K562 (cell line): ENCODE measurements around the gene RNF223.

ENCODE experiments used
- CHD4 ChIP-seq: fragments of 200-600 bp; sonication (generic); IDR thresholded peaks from 3 replicates; pipeline ENCODE4 v1.6.1; 2012; ENCODE audit warnings: low read depth, mild to moderate bottlenecking, mixed read lengths, low read length, inconsistent platforms; ENCODE audit not compliant: insufficient read depth, insufficient replicate concordance, poor library complexity, severe bottlenecking
- CTCF ChIP-seq, 3 experiments: IDR thresholded peaks in 2 of 3; conservative IDR thresholded peaks in 1 of 3; 2 replicates each; pipeline ENCODE4 v1.5.1; 2011 to 2012; ENCODE audit warnings: low read length in 3 of 3, mild to moderate bottlenecking in 3 of 3, control low read depth in 2 of 3, improper control_type of control experiment in 1 of 3, inconsistent platforms in 1 of 3, low read depth in 1 of 3, mixed read lengths in 1 of 3, moderate library complexity in 1 of 3; ENCODE audit not compliant: insufficient read depth in 2 of 3
- EP300 ChIP-seq: IDR thresholded peaks from 2 replicates; pipeline ENCODE4 v1.6.1; 2012; ENCODE audit warnings: low read length, improper control_type of control experiment
- FOS ChIP-seq: IDR thresholded peaks from 3 replicates; pipeline ENCODE4 v1.6.1; 2011; ENCODE audit not compliant: insufficient read length; ENCODE audit errors: extremely low read depth
- JUN ChIP-seq, 2 experiments: sonication (generic) in 1 of 2; formaldehyde crosslinking in 1 of 2; IDR thresholded peaks; 2 replicates each; pipeline versions ENCODE4 v1.6.1 to v1.8.0; 2012 to 2022; ENCODE audit warnings: borderline replicate concordance in 2 of 2, mild to moderate bottlenecking in 2 of 2, improper control_type of control experiment in 1 of 2, low read depth in 1 of 2, low read length in 1 of 2, missing genetic modification reagents in 1 of 2
- PREB ChIP-seq: sonication (generic); formaldehyde crosslinking; IDR thresholded peaks from 2 replicates; pipeline ENCODE4 v1.8.1; 2023; ENCODE audit warnings: mild to moderate bottlenecking, missing genetic modification reagents
- SIN3B ChIP-seq: fragments of 450-650 bp; IDR thresholded peaks from 2 replicates; pipeline ENCODE4 v1.6.1; 2017; ENCODE audit warnings: low read depth, mild to moderate bottlenecking, moderate library complexity
- SMC3 ChIP-seq: conservative IDR thresholded peaks from 2 replicates; pipeline ENCODE4 v1.6.1; 2011; ENCODE audit warnings: low read depth, low read length, improper control_type of control experiment; ENCODE audit not compliant: insufficient read depth

- TF ChIP-seq SMC3 (0 out of 2 replicates have a peak, but pooled peaks have one; percentile 7), CTCF (IDR thresholded peaks at IDR 0.05 in 2 of 3, conservative IDR thresholded peaks at IDR 0.05 in 1 of 3; ENCODE audit: insufficient read depth in 2 of 3, low read depth in 1 of 3, low read length in 3 of 3) (no peak), FOS (no peak), CHD4 (no peak), EP300 (no peak), PREB (CRISPR knock-in tag) (no peak), SIN3B (no peak), JUN (IDR thresholded peaks at IDR 0.05; ENCODE audit: borderline replicate concordance, low read depth, low read length) (no peak), JUN (CRISPR knock-in tag; IDR thresholded peaks at IDR 0.05; ENCODE audit: borderline replicate concordance) (no peak)
Measured at GRCh38 chr1:1116701-1117468, 42.8 kb upstream of the RNF223 start.
